HepG2 (cell line): ENCODE data around the gene GRIP1. TPM values are rescaled to one million over a fixed set of nuclear protein-coding genes. Genes with fewer than 3 reads are reported as not detected.

ENCODE experiments used
- ATAC-seq: fragments of 200-7000 bp; cut with Tn5 transposase; 3 replicates; pipeline ENCODE4 v1.9.1; 2020; ENCODE audit warnings: mild to moderate bottlenecking, moderate library complexity
- BruUV-seq: library from RNA; stranded (reverse); fragments of 400-500 nt; replicated peaks from 2 replicates; lab custom pipeline; 2021; lab: Mats Ljungman, UMichigan
- CTCF ChIA-PET: fragments of 300-600 bp; formaldehyde crosslinking; extraction: SDS; loops from one replicate; lab custom pipeline; 2021; ENCODE audit warnings: low total read pairs, inconsistent platforms, low intra/inter-chr PET ratio; lab: Yijun Ruan, JAX
- POLR2A ChIA-PET: fragments of 350-600 bp; sonication (Branson Sonifier 250); formaldehyde crosslinking; loops from one replicate; lab custom pipeline; 2020; ENCODE audit warnings: antibody characterized with exemption, inconsistent platforms; lab: Yijun Ruan, JAX
- DNase-seq: peaks from one replicate; pipeline ENCODE4 v3.0.0-alpha.2; 2015; ENCODE audit warnings: low spot score
- FAIRE-seq: peaks from 3 replicates; lab custom pipeline; 2011; peaks lifted over from hg19 to GRCh38; lab: Jason Lieb, UNC
- H2AFZ ChIP-seq: one replicate; pipeline ENCODE4 v1.6.1; 2011; ENCODE audit warnings: low read length, inconsistent platforms
- H3K27ac ChIP-seq: fragments of 300-600 bp; 3 replicates; pipeline ENCODE4 v1.8.0; 2011; ENCODE audit warnings: mixed run types, mild to moderate bottlenecking, mixed read lengths, low read length, inconsistent platforms; ENCODE audit not compliant: insufficient read depth; ENCODE audit errors: extremely low read length
- H3K27me3 ChIP-seq, 2 experiments: fragments of 200-600 bp in 1 of 2; 2 replicates in 1 of 2; 3 replicates in 1 of 2; pipeline versions ENCODE4 v1.6.0 to v1.8.0; 2011; ENCODE audit warnings: low read length in 2 of 2, mild to moderate bottlenecking in 2 of 2, moderate library complexity in 2 of 2, inconsistent platforms in 1 of 2; ENCODE audit not compliant: insufficient read depth in 2 of 2, control insufficient read depth in 1 of 2
- H3K36me3 ChIP-seq, 2 experiments: fragments of 200-600 bp in 1 of 2; replicated peaks in 1 of 2; 2 replicates in 1 of 2; 3 replicates in 1 of 2; pipeline versions ENCODE4 v1.5.1 to v1.8.0; 2011; ENCODE audit warnings: low read length in 2 of 2, inconsistent platforms in 1 of 2; ENCODE audit not compliant: insufficient read depth in 2 of 2, control insufficient read depth in 1 of 2
- H3K4me1 ChIP-seq: 2 replicates; pipeline ENCODE4 v1.5.1; 2012; ENCODE audit warnings: low read length, inconsistent platforms; ENCODE audit not compliant: insufficient read depth
- H3K4me2 ChIP-seq: 2 replicates; pipeline ENCODE4 v1.6.0; 2011; ENCODE audit warnings: low read depth, low read length, inconsistent platforms
- H3K4me3 ChIP-seq, 3 experiments: fragments of 200-600 bp in 1 of 3; sonication (generic), shearing (Covaris generic) in 1 of 3; replicated peaks in 1 of 3; 2 replicates each; pipeline ENCODE4 v1.5.1; 2011 to 2016; ENCODE audit warnings: low read length in 3 of 3, inconsistent platforms in 2 of 3, low read depth in 2 of 3, mild to moderate bottlenecking in 2 of 3, control low read depth in 1 of 3, mixed read lengths in 1 of 3; ENCODE audit not compliant: insufficient read depth in 1 of 3
- H3K79me2 ChIP-seq: one replicate; pipeline ENCODE4 v1.6.1; 2011; ENCODE audit warnings: low read length, inconsistent platforms; ENCODE audit not compliant: insufficient read depth
- H3K9ac ChIP-seq: 2 replicates; pipeline ENCODE4 v1.6.0; 2011; ENCODE audit warnings: mild to moderate bottlenecking, low read depth, low read length, inconsistent platforms; ENCODE audit not compliant: insufficient read depth
- H3K9me3 ChIP-seq: 2 replicates; pipeline ENCODE4 v1.5.1; 2012; ENCODE audit warnings: mild to moderate bottlenecking, low read length
- H4K20me1 ChIP-seq: 2 replicates; pipeline ENCODE4 v1.6.0; 2011; ENCODE audit warnings: inconsistent platforms, mild to moderate bottlenecking, low read length, moderate library complexity; ENCODE audit not compliant: insufficient read depth
- BRF2 ChIP-seq: sonication (generic); formaldehyde crosslinking; IDR thresholded peaks from 2 replicates; pipeline ENCODE4 v1.8.1; 2022; ENCODE audit warnings: mild to moderate bottlenecking, missing genetic modification reagents
- CEBPZ ChIP-seq: IDR thresholded peaks from 2 replicates; pipeline ENCODE4 v1.6.1; 2012; ENCODE audit warnings: low read length, improper control_type of control experiment
- FOXJ3 ChIP-seq: sonication (generic); formaldehyde crosslinking; IDR thresholded peaks from 2 replicates; pipeline ENCODE4 v1.4.0; 2020; ENCODE audit warnings: missing genetic modification reagents, mild to moderate bottlenecking, borderline replicate concordance
- FOXO1 ChIP-seq: sonication (generic); formaldehyde crosslinking; IDR thresholded peaks from 2 replicates; pipeline ENCODE4 v1.4.0; 2020; ENCODE audit warnings: missing genetic modification reagents
- HNRNPH1 ChIP-seq: fragments of 200-400 bp; formaldehyde crosslinking; optimal IDR thresholded peaks from 2 replicates; pipeline ENCODE3; 2017; ENCODE audit warnings: mild to moderate bottlenecking, low read depth, low read length
- PRDM15 ChIP-seq: sonication (generic); formaldehyde crosslinking; IDR thresholded peaks from 2 replicates; pipeline ENCODE4 v1.4.0; 2020; ENCODE audit warnings: missing genetic modification reagents
- ZNF234 ChIP-seq: sonication (generic); formaldehyde crosslinking; conservative IDR thresholded peaks from 2 replicates; pipeline ENCODE4 v1.5.1; 2020; ENCODE audit warnings: mild to moderate bottlenecking, missing genetic modification reagents
- ZNF556 ChIP-seq: sonication (generic); formaldehyde crosslinking; IDR thresholded peaks from 2 replicates; pipeline ENCODE4 v1.4.0; 2020; ENCODE audit warnings: mild to moderate bottlenecking, missing genetic modification reagents, borderline replicate concordance
- ZSCAN30 ChIP-seq: sonication (generic); formaldehyde crosslinking; IDR thresholded peaks from 2 replicates; pipeline ENCODE4 v1.5.0; 2020; ENCODE audit warnings: mild to moderate bottlenecking, missing genetic modification reagents
- WGBS: methylation state at CpG from one replicate; pipeline ENCODE4 v1.1.6; 2017; ENCODE audit warnings: low lambda C conversion rate; 5-methylcytosine and 5-hydroxymethylcytosine counted together
- in situ Hi-C: cut with HindIII; loops from 2 replicates; pipeline ENCODE4 v1.10.0; 2017; ENCODE audit warnings: low pct_unique_long_range_greater_than_20kb; ENCODE audit not compliant: extremely low pct_ligation_motif_present
- intact Hi-C: fragments of 100-400 bp; cut with micrococcal nuclease; formaldehyde crosslinking; loops from one replicate; pipeline ENCODE4 v1.10.0; 2022; ENCODE audit not compliant: unreplicated experiment
- polyA plus RNA-seq, 8 experiments: library from polyadenylated mRNA; depleted of rRNA in 3 of 8; stranded (reverse) in 7 of 8; unstranded in 1 of 8; fragments of >200 nt; fragmentation: Illumina TruSeq in 4 of 8; extraction: Trizol in 4 of 8; gene quantifications; 2 replicates each; pipeline versions ENCODE4 v1.2.1 to v1.2.3, GENCODE V29; 2011 to 2016; ENCODE audit warnings: low read depth in 4 of 8, missing spikeins in 1 of 8, mixed read lengths in 1 of 8; ENCODE audit not compliant: insufficient read depth in 1 of 8
- total RNA-seq, 5 experiments: library from RNA; depleted of rRNA; stranded (reverse); fragments of >200 nt; fragmentation: Illumina TruSeq; extraction: Trizol; gene quantifications; 2 replicates each; pipeline ENCODE4 v1.2.3, GENCODE V29; 2016; ENCODE audit warnings: low read depth in 1 of 5

The GRIP1 gene
- total and polyA plus RNA-seq, 2 of the 13 experiments (the other 11 are each of a cell fraction or from before 2014, with no cell fraction given) = not detected

GRCh38 chr12:66717036-66717673 is 38.3 kb upstream of the GRIP1 start:
- DNase-seq (no peak), ATAC-seq (no peak), FAIRE-seq (no peak)
- no peaks in the 10 kb centered on the region for H3K79me2 ChIP-seq
- no peak overlapping the region for H3K27ac ChIP-seq
- H3K27me3 ChIP-seq = no peaks in the 10 kb centered on the region
- H3K4me3 ChIP-seq = no peak overlapping the region
- H4K20me1 ChIP-seq = no peaks in the 10 kb centered on the region
- 6% methylated on average over 3 of the region's 3 CpGs for WGBS
- H3K36me3 ChIP-seq = no peaks in the 10 kb centered on the region
- no peak overlapping the region for H3K4me2 ChIP-seq
- no TSS peak for BruUV-seq
- TF ChIP-seq ZNF234 = no peak
- TF ChIP-seq BRF2 (CRISPR knock-in tag) = no peak
- no peaks in the 10 kb centered on the region for H3K4me1 ChIP-seq
- H2AFZ ChIP-seq = no peak overlapping the region
- ChIA-PET POLR2A (no interaction called here), CTCF (no interaction called here)
- in situ Hi-C loops = no loop called here
- H3K9ac ChIP-seq = no peak overlapping the region
- intact Hi-C loops = no loop called here
- no peaks in the 10 kb centered on the region for H3K9me3 ChIP-seq

- TF ChIP-seq FOXJ3 (CRISPR knock-in tag) = no peak
- TF ChIP-seq CEBPZ = no peak
- TF ChIP-seq ZSCAN30 (CRISPR knock-in tag) = no peak
- no peak for TF ChIP-seq ZNF556
- no peak for TF ChIP-seq PRDM15 (CRISPR knock-in tag)
- TF ChIP-seq FOXO1 (CRISPR knock-in tag) = no peak
- no peak for TF ChIP-seq HNRNPH1
- TF ChIP-seq, all 625 proteins: peak for 0
- Histone ChIP-seq H3K27me3 (no peaks in the 10 kb centered on the region), H3K4me3 (no peak overlapping the region), H3K4me2 (no peak overlapping the region), H3K36me3 (no peaks in the 10 kb centered on the region), H3K4me1 (no peaks in the 10 kb centered on the region), H3K27ac (no peak overlapping the region), H3K79me2 (no peaks in the 10 kb centered on the region), H4K20me1 (no peaks in the 10 kb centered on the region), H2AFZ (no peak overlapping the region), H3K9me3 (no peaks in the 10 kb centered on the region), H3K9ac (no peak overlapping the region)
- FAIRE-seq = no peak
- CTCF ChIA-PET = no interaction called here
- no peak for DNase-seq
- 0% methylated on average over 1 of the region's 1 CpG for WGBS
- ATAC-seq = no peak
- no TSS peak for BruUV-seq
- intact Hi-C loops = no loop called here
- in situ Hi-C loops = no loop called here
- POLR2A ChIA-PET = no interaction called here
Measured at GRCh38 chr12:66716522-66716921, 37.6 kb upstream of the GRIP1 start.
